ENCODE results near the gene GARS1.

DNA sequence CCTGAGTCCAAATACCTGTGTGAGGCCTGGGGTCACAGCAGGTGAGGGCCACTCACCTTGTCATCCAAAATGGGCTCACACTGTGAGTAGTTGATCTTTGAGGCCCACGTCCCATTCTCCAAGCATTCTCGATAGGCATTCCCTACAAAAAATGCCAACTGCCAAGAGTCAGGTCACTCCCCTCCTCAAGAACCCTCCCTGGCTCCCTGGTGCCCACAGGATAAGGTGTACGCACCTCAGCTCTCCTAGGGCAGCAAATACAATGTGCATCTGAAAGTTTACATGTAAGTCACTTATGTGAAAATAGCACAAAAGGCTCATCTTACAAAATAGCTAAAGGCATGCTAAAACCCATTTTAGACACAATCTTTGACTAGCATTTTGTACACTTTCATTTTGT is 72.5 kb downstream of the GARS1 start:
- no peak for TF ChIP-seq POLR2A (IDR thresholded peaks at IDR 0.05)
- TF ChIP-seq, protein P1, sequence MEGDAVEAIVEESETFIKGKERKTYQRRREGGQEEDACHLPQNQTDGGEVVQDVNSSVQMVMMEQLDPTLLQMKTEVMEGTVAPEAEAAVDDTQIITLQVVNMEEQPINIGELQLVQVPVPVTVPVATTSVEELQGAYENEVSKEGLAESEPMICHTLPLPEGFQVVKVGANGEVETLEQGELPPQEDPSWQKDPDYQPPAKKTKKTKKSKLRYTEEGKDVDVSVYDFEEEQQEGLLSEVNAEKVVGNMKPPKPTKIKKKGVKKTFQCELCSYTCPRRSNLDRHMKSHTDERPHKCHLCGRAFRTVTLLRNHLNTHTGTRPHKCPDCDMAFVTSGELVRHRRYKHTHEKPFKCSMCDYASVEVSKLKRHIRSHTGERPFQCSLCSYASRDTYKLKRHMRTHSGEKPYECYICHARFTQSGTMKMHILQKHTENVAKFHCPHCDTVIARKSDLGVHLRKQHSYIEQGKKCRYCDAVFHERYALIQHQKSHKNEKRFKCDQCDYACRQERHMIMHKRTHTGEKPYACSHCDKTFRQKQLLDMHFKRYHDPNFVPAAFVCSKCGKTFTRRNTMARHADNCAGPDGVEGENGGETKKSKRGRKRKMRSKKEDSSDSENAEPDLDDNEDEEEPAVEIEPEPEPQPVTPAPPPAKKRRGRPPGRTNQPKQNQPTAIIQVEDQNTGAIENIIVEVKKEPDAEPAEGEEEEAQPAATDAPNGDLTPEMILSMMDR (IDR thresholded peaks at IDR 0.05) = no peak
